Stimulated activated CD8-positive, alpha-beta memory T cell treated with anti-CD3 and anti-CD28 coated beads, Interleukin-15, amount 100 ng/mL, for 4 hours (primary cell): ENCODE results near the gene RAB20.
"Not testable (repeated sequence)": the region's sequence is repeated elsewhere in the genome, so short reads cannot be mapped to it uniquely, and the experiment has no call there.

Experiments
- DNase-seq, 2 donors: peaks; one replicate each; pipeline ENCODE4 v3.0.0-alpha.2; 2020; ENCODE audit warnings: low read depth in 2 of 2

RAB20 gene

GRCh38 chr13:110554946-110555345 is 6.6 kb downstream of the RAB20 start:
- no peak for DNase-seq

GRCh38 chr13:110554227-110554836 is 7.2 kb downstream of the RAB20 start:
- DNase-seq, result no peak

GRCh38 chr13:110553417-110553816 is 8.1 kb downstream of the RAB20 start:
- no peak for DNase-seq

GRCh38 chr13:110552767-110553166 is 8.8 kb downstream of the RAB20 start:
- no peak for DNase-seq

GRCh38 chr13:110551284-110551683 is 10.2 kb downstream of the RAB20 start:
- DNase-seq, result no peak

GRCh38 chr13:110549795-110550160 is 11.7 kb downstream of the RAB20 start:
- DNase-seq, result no peak

GRCh38 chr13:110548891-110549794 is 12.4 kb downstream of the RAB20 start:
- DNase-seq, result no peak

- no peak for DNase-seq
Observed at GRCh38 chr13:110546926-110547325, 14.6 kb downstream of the RAB20 start.

- DNase-seq, result no peak
Observed at GRCh38 chr13:110546378-110546777, 15.1 kb downstream of the RAB20 start.

GRCh38 chr13:110542169-110542796 is 19.2 kb downstream of the RAB20 start:
- no peak for DNase-seq

GRCh38 chr13:110541526-110541920 is 20.0 kb downstream of the RAB20 start:
- no peak for DNase-seq

- DNase-seq, result no peak
Observed at GRCh38 chr13:110540871-110541525, 20.5 kb downstream of the RAB20 start.

- no peak for DNase-seq
Observed at GRCh38 chr13:110539894-110540293, 21.6 kb downstream of the RAB20 start.

- DNase-seq, result no peak
Observed at GRCh38 chr13:110538632-110539031, 22.9 kb downstream of the RAB20 start.

- no peak for DNase-seq
Observed at GRCh38 chr13:110536006-110536693, 25.4 kb downstream of the RAB20 start.

GRCh38 chr13:110535526-110535925 is 26.0 kb downstream of the RAB20 start:
- DNase-seq, result no peak

GRCh38 chr13:110533771-110534670 is 27.5 kb downstream of the RAB20 start:
- no peak for DNase-seq

- not testable (repeated sequence) for DNase-seq
Observed at GRCh38 chr13:110532258-110532657, 29.3 kb downstream of the RAB20 start.

- DNase-seq, result no peak
Observed at GRCh38 chr13:110531671-110532083, 29.8 kb downstream of the RAB20 start.

- no peak for DNase-seq
Observed at GRCh38 chr13:110531100-110531499, 30.4 kb downstream of the RAB20 start.
